Activated naive CD4-positive, alpha-beta T cell treated with anti-CD3 and anti-CD28 coated beads, Interleukin-2, amount 50 U/mL, for 24 hours (primary cell): ENCODE measurements around the gene GLT8D2.
A peak's percentile ranks its signal among the peaks of the same experiment; 100 is the strongest.

ENCODE experiments used
- H3K27ac Mint-ChIP-seq: one replicate; pipeline ENCODE4 v1.8.0; 2021; ENCODE audit warnings: mild to moderate bottlenecking, mixed read lengths
- H3K27me3 Mint-ChIP-seq: one replicate; pipeline ENCODE4 v1.8.0; 2021; ENCODE audit warnings: mixed read lengths
- H3K36me3 Mint-ChIP-seq: one replicate; pipeline ENCODE4 v1.8.0; 2021; ENCODE audit warnings: mixed read lengths
- H3K4me1 Mint-ChIP-seq: one replicate; pipeline ENCODE4 v1.8.0; 2021; ENCODE audit warnings: mixed read lengths
- H3K4me3 Mint-ChIP-seq: one replicate; pipeline ENCODE4 v1.8.0; 2021; ENCODE audit warnings: mild to moderate bottlenecking, mixed read lengths
- H3K9me3 Mint-ChIP-seq: one replicate; pipeline ENCODE4 v1.8.0; 2021; ENCODE audit warnings: mixed read lengths

The GLT8D2 gene

GRCh38 chr12:104049903-104050356, at the start of gene GLT8D2:
Gene GLT8D2, minus strand, starts transcription at chr12:104050187. Its CDS starts 30,539 bp downstream, at chr12:104019648.
- Mint-ChIP-seq H3K4me3 (peak within 1 kb of the TSS; percentile 37), H3K4me1 (peaks cover 8% of the 10 kb centered on the region), H3K36me3 (no peaks in the 10 kb centered on the region), H3K27ac (no peak within 1 kb of the TSS), H3K9me3 (no peaks in the 10 kb centered on the region), H3K27me3 (peaks cover 24% of the 10 kb centered on the region)

- no peaks in the 10 kb centered on the region for H3K27me3 Mint-ChIP-seq
- H3K36me3 Mint-ChIP-seq = peaks cover 6% of the 10 kb centered on the region
- H3K4me3 Mint-ChIP-seq = no peak overlapping the region
- no peak overlapping the region for H3K27ac Mint-ChIP-seq
- no peaks in the 10 kb centered on the region for H3K9me3 Mint-ChIP-seq
- H3K4me1 Mint-ChIP-seq = no peaks in the 10 kb centered on the region
These were observed 48.0 kb upstream of the GLT8D2 start for GRCh38 chr12:104097954-104098353.

- Mint-ChIP-seq H3K27ac (no peak overlapping the region), H3K4me3 (no peak overlapping the region)
These were observed 45.3 kb upstream of the GLT8D2 start for GRCh38 chr12:104095289-104095688.

GRCh38 chr12:104094284-104094683, 44.3 kb upstream of the GLT8D2 start:
- H3K27ac Mint-ChIP-seq = no peak overlapping the region
- no peaks in the 10 kb centered on the region for H3K9me3 Mint-ChIP-seq
- H3K4me3 Mint-ChIP-seq = no peak overlapping the region
- no peaks in the 10 kb centered on the region for H3K27me3 Mint-ChIP-seq
- peaks cover 11% of the 10 kb centered on the region for H3K36me3 Mint-ChIP-seq
- H3K4me1 Mint-ChIP-seq = no peaks in the 10 kb centered on the region

More at GRCh38 chr12:104095289-104095688, 45.3 kb upstream of the GLT8D2 start:
- no peaks in the 10 kb centered on the region for H3K4me1 Mint-ChIP-seq
- no peaks in the 10 kb centered on the region for H3K27me3 Mint-ChIP-seq
- peaks cover 6% of the 10 kb centered on the region for H3K36me3 Mint-ChIP-seq
- H3K9me3 Mint-ChIP-seq = no peaks in the 10 kb centered on the region

- Mint-ChIP-seq H3K27ac (no peak overlapping the region), H3K4me1 (no peaks in the 10 kb centered on the region), H3K4me3 (no peak overlapping the region), H3K36me3 (peaks cover 12% of the 10 kb centered on the region), H3K27me3 (no peaks in the 10 kb centered on the region), H3K9me3 (no peaks in the 10 kb centered on the region)
These were observed 41.1 kb upstream of the GLT8D2 start for GRCh38 chr12:104091136-104091535.

GRCh38 chr12:104090685-104091084, 40.7 kb upstream of the GLT8D2 start:
- Mint-ChIP-seq H3K36me3 (peaks cover 12% of the 10 kb centered on the region), H3K9me3 (no peaks in the 10 kb centered on the region), H3K27ac (no peak overlapping the region), H3K27me3 (no peaks in the 10 kb centered on the region), H3K4me3 (no peak overlapping the region), H3K4me1 (no peaks in the 10 kb centered on the region)

- Mint-ChIP-seq H3K4me1 (peaks cover 19% of the 10 kb centered on the region), H3K4me3 (no peak overlapping the region), H3K36me3 (peaks cover 19% of the 10 kb centered on the region), H3K27ac (no peak overlapping the region), H3K27me3 (no peaks in the 10 kb centered on the region), H3K9me3 (no peaks in the 10 kb centered on the region)
These were observed 33.9 kb upstream of the GLT8D2 start for GRCh38 chr12:104083769-104084475.

GRCh38 chr12:104080764-104081163, 30.8 kb upstream of the GLT8D2 start:
- H3K9me3 Mint-ChIP-seq = no peaks in the 10 kb centered on the region
- H3K4me3 Mint-ChIP-seq = no peak overlapping the region
- H3K27me3 Mint-ChIP-seq = no peaks in the 10 kb centered on the region
- H3K27ac Mint-ChIP-seq = no peak overlapping the region
- peaks cover 31% of the 10 kb centered on the region for H3K4me1 Mint-ChIP-seq
- peaks cover 25% of the 10 kb centered on the region for H3K36me3 Mint-ChIP-seq

GRCh38 chr12:104079024-104079423, 29.0 kb upstream of the GLT8D2 start:
- peaks cover 29% of the 10 kb centered on the region for H3K4me1 Mint-ChIP-seq
- no peak overlapping the region for H3K4me3 Mint-ChIP-seq
- H3K27me3 Mint-ChIP-seq = no peaks in the 10 kb centered on the region
- peaks cover 21% of the 10 kb centered on the region for H3K36me3 Mint-ChIP-seq
- H3K9me3 Mint-ChIP-seq = no peaks in the 10 kb centered on the region
- H3K27ac Mint-ChIP-seq = no peak overlapping the region

- peaks cover 15% of the 10 kb centered on the region for H3K36me3 Mint-ChIP-seq
- H3K27ac Mint-ChIP-seq = no peak overlapping the region
- peaks cover 25% of the 10 kb centered on the region for H3K4me1 Mint-ChIP-seq
- H3K9me3 Mint-ChIP-seq = no peaks in the 10 kb centered on the region
- H3K27me3 Mint-ChIP-seq = no peaks in the 10 kb centered on the region
- H3K4me3 Mint-ChIP-seq = no peak overlapping the region
These were observed 23.7 kb upstream of the GLT8D2 start for GRCh38 chr12:104073699-104074098.

GRCh38 chr12:104072099-104072498, 22.1 kb upstream of the GLT8D2 start:
- Mint-ChIP-seq H3K36me3 (peaks cover 16% of the 10 kb centered on the region), H3K27me3 (no peaks in the 10 kb centered on the region), H3K4me3 (no peak overlapping the region), H3K27ac (no peak overlapping the region), H3K4me1 (peaks cover 32% of the 10 kb centered on the region), H3K9me3 (no peaks in the 10 kb centered on the region)

- peak overlapping the region; percentile 93 for H3K4me3 Mint-ChIP-seq
- no peaks in the 10 kb centered on the region for H3K9me3 Mint-ChIP-seq
- peaks cover 4% of the 10 kb centered on the region for H3K36me3 Mint-ChIP-seq
- peak overlapping the region; percentile 93 for H3K27ac Mint-ChIP-seq
- H3K4me1 Mint-ChIP-seq = peaks cover 24% of the 10 kb centered on the region
- peaks cover under 1% of the 10 kb centered on the region for H3K27me3 Mint-ChIP-seq
These were observed 14.9 kb upstream of the GLT8D2 start for GRCh38 chr12:104064842-104065427.

GRCh38 chr12:104064031-104064841, 14.2 kb upstream of the GLT8D2 start, which contains the start of gene HCFC2:
Gene HCFC2, plus strand, starts transcription at chr12:104064531. Its CDS starts 30 bp downstream, at chr12:104064561.
- Mint-ChIP-seq H3K4me1 (peaks cover 24% of the 10 kb centered on the region), H3K36me3 (peaks cover 4% of the 10 kb centered on the region), H3K4me3 (peak within 1 kb of the TSS; percentile 93), H3K27ac (peak within 1 kb of the TSS; percentile 93), H3K9me3 (no peaks in the 10 kb centered on the region), H3K27me3 (peaks cover 1% of the 10 kb centered on the region)

GRCh38 chr12:104063712-104064030, 13.7 kb upstream of the GLT8D2 start:
- peaks cover 24% of the 10 kb centered on the region for H3K4me1 Mint-ChIP-seq
- H3K27ac Mint-ChIP-seq = peak overlapping the region; percentile 24
- H3K4me3 Mint-ChIP-seq = peak overlapping the region; percentile 93
- H3K36me3 Mint-ChIP-seq = peaks cover 3% of the 10 kb centered on the region
- H3K9me3 Mint-ChIP-seq = no peaks in the 10 kb centered on the region
- H3K27me3 Mint-ChIP-seq = peaks cover 3% of the 10 kb centered on the region

- Mint-ChIP-seq H3K4me3 (no peak overlapping the region), H3K9me3 (no peaks in the 10 kb centered on the region), H3K36me3 (no peaks in the 10 kb centered on the region), H3K4me1 (peaks cover 12% of the 10 kb centered on the region), H3K27ac (no peak overlapping the region), H3K27me3 (peaks cover 3% of the 10 kb centered on the region)
These were observed 10.8 kb upstream of the GLT8D2 start for GRCh38 chr12:104060791-104061190.

GRCh38 chr12:104059963-104060362, 10.0 kb upstream of the GLT8D2 start:
- Mint-ChIP-seq H3K4me3 (no peak overlapping the region), H3K36me3 (no peaks in the 10 kb centered on the region), H3K9me3 (no peaks in the 10 kb centered on the region), H3K4me1 (peaks cover 4% of the 10 kb centered on the region), H3K27me3 (peaks cover 3% of the 10 kb centered on the region), H3K27ac (no peak overlapping the region)
